ENCODE measurements around the gene GBA3. TPM values are rescaled to one million over a fixed set of nuclear protein-coding genes. Genes with fewer than 3 reads are reported as not detected.

The GBA3 gene
- polyA plus RNA-seq, 1 donor from 2014 or later: not detected

DNA sequence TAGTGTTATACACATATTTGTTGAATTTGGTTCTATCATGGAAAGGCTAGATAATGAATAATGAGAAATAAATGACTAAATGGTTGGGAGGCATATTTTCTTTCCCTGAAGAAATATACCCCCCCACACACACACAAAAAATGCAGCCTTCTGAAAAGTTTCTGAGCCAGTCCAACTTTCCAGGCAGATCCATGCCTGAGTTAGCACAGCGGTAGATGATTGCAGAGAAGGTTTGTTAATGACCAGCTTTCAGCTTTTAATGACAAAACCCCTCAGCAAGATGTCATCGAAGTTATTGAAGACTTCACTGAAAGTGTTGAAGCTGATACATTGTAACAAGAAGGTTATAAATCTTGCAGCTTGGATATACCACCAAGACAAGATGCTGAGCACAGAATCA is 61.4 kb downstream of the GBA3 start:
- TF ChIP-seq SMC3 (conservative IDR thresholded peaks at IDR 0.05; ENCODE audit: poor library complexity): no peak
- TF ChIP-seq EP300 (conservative IDR thresholded peaks at IDR 0.05; ENCODE audit: poor library complexity, severe bottlenecking): no peak
- TF ChIP-seq POLR2AphosphoS5 (IDR thresholded peaks at IDR 0.05): peak; percentile 21
- no peak for TF ChIP-seq MXI1 (conservative IDR thresholded peaks at IDR 0.05; ENCODE audit: poor library complexity, severe bottlenecking)
- H2AFZ ChIP-seq (ENCODE audit: low read depth, low read length): no peak overlapping the region
- H4K20me1 ChIP-seq (ENCODE audit: insufficient read depth): no peaks in the 10 kb centered on the region
- no peaks in the 10 kb centered on the region for H3K9me2 ChIP-seq (ENCODE audit: insufficient read depth, low read length)
- H3K27me3 ChIP-seq (ENCODE audit: insufficient read depth, low read depth, low read length): no peaks in the 10 kb centered on the region
- no peaks in the 10 kb centered on the region for H3K79me2 ChIP-seq (replicated peaks; ENCODE audit: insufficient read depth, low read length)
- H3K36me3 ChIP-seq (ENCODE audit: insufficient read depth, low read length): no peaks in the 10 kb centered on the region
- no peak overlapping the region for H3K9ac ChIP-seq (ENCODE audit: low read length)
- H3K9me3 ChIP-seq (ENCODE audit: low read length): no peaks in the 10 kb centered on the region
- H3K4me3 ChIP-seq (ENCODE audit: low read length): no peak overlapping the region
- H3K4me2 ChIP-seq (ENCODE audit: low read length): no peak overlapping the region
- no peak overlapping the region for H3K27ac ChIP-seq (ENCODE audit: low read length)
- no peaks in the 10 kb centered on the region for H3F3A ChIP-seq (ENCODE audit: insufficient read depth, low read length, poor library complexity, severe bottlenecking)

DNA sequence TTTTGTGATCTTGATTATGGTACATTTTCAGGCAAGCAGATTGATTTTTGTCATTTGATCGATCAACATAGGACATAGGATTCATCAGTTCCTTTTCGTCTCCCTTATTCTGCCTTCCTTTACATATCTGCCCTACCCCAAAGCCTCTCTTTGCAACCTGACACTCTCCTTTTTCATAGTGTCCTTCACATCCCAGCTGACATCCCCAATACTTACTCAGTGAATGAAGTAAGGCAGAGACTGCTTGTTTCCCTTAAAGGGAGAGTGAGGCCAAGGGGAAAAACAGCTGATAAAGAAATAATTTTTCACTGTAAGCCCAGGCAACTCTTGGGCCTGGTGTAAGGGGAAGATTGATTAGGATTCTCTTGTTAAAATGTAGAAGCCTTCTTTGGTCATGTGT is 69.8 kb downstream of the GBA3 start:
- H3K4me2 ChIP-seq (ENCODE audit: low read length): no peak overlapping the region
- H3K9me3 ChIP-seq (ENCODE audit: low read length): no peaks in the 10 kb centered on the region

More for the DNA sequence above, 69.8 kb downstream of the GBA3 start:
- H3K9ac ChIP-seq (ENCODE audit: low read length): no peak overlapping the region
- H3K36me3 ChIP-seq (ENCODE audit: insufficient read depth, low read length): no peaks in the 10 kb centered on the region
- H2AFZ ChIP-seq (ENCODE audit: low read depth, low read length): no peak overlapping the region
- no peaks in the 10 kb centered on the region for H4K20me1 ChIP-seq (ENCODE audit: insufficient read depth)
- H3K27me3 ChIP-seq (ENCODE audit: insufficient read depth, low read depth, low read length): no peaks in the 10 kb centered on the region
- no peak overlapping the region for H3K27ac ChIP-seq (ENCODE audit: low read length)
- no peaks in the 10 kb centered on the region for H3K9me2 ChIP-seq (ENCODE audit: insufficient read depth, low read length)
- no peaks in the 10 kb centered on the region for H3F3A ChIP-seq (ENCODE audit: insufficient read depth, low read length, poor library complexity, severe bottlenecking)
- no peak overlapping the region for H3K4me3 ChIP-seq (ENCODE audit: low read length)
- TF ChIP-seq SMC3 (conservative IDR thresholded peaks at IDR 0.05; ENCODE audit: poor library complexity) (no peak), POLR2AphosphoS5 (IDR thresholded peaks at IDR 0.05) (no peak), EP300 (conservative IDR thresholded peaks at IDR 0.05; ENCODE audit: poor library complexity, severe bottlenecking) (no peak), TAF1 (IDR thresholded peaks at IDR 0.05; ENCODE audit: low read depth) (no peak), EZH2 (IDR thresholded peaks at IDR 0.05; ENCODE audit: borderline replicate concordance, insufficient read depth, low read length, poor library complexity, severe bottlenecking) (no peak), MXI1 (conservative IDR thresholded peaks at IDR 0.05; ENCODE audit: poor library complexity, severe bottlenecking) (no peak), RAD21 (conservative IDR thresholded peaks at IDR 0.05) (no peak)
- TF ChIP-seq, protein P1, sequence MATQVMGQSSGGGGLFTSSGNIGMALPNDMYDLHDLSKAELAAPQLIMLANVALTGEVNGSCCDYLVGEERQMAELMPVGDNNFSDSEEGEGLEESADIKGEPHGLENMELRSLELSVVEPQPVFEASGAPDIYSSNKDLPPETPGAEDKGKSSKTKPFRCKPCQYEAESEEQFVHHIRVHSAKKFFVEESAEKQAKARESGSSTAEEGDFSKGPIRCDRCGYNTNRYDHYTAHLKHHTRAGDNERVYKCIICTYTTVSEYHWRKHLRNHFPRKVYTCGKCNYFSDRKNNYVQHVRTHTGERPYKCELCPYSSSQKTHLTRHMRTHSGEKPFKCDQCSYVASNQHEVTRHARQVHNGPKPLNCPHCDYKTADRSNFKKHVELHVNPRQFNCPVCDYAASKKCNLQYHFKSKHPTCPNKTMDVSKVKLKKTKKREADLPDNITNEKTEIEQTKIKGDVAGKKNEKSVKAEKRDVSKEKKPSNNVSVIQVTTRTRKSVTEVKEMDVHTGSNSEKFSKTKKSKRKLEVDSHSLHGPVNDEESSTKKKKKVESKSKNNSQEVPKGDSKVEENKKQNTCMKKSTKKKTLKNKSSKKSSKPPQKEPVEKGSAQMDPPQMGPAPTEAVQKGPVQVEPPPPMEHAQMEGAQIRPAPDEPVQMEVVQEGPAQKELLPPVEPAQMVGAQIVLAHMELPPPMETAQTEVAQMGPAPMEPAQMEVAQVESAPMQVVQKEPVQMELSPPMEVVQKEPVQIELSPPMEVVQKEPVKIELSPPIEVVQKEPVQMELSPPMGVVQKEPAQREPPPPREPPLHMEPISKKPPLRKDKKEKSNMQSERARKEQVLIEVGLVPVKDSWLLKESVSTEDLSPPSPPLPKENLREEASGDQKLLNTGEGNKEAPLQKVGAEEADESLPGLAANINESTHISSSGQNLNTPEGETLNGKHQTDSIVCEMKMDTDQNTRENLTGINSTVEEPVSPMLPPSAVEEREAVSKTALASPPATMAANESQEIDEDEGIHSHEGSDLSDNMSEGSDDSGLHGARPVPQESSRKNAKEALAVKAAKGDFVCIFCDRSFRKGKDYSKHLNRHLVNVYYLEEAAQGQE (IDR thresholded peaks at IDR 0.05; ENCODE audit: borderline replicate concordance): no peak
- TF ChIP-seq, protein P2, sequence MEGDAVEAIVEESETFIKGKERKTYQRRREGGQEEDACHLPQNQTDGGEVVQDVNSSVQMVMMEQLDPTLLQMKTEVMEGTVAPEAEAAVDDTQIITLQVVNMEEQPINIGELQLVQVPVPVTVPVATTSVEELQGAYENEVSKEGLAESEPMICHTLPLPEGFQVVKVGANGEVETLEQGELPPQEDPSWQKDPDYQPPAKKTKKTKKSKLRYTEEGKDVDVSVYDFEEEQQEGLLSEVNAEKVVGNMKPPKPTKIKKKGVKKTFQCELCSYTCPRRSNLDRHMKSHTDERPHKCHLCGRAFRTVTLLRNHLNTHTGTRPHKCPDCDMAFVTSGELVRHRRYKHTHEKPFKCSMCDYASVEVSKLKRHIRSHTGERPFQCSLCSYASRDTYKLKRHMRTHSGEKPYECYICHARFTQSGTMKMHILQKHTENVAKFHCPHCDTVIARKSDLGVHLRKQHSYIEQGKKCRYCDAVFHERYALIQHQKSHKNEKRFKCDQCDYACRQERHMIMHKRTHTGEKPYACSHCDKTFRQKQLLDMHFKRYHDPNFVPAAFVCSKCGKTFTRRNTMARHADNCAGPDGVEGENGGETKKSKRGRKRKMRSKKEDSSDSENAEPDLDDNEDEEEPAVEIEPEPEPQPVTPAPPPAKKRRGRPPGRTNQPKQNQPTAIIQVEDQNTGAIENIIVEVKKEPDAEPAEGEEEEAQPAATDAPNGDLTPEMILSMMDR (IDR thresholded peaks at IDR 0.05; ENCODE audit: poor library complexity, severe bottlenecking): no peak
- H3K79me2 ChIP-seq (replicated peaks; ENCODE audit: insufficient read depth, low read length): no peaks in the 10 kb centered on the region
